Stimulated activated CD8-positive, alpha-beta memory T cell treated with anti-CD3 and anti-CD28 coated beads, Interleukin-15, amount 100 ng/mL, for 4 hours (primary cell): ENCODE measurements around the gene DDX19B.
"Not testable (repeated sequence)": the region's sequence is repeated elsewhere in the genome, so short reads cannot be mapped to it uniquely, and the experiment has no call there.

Experiments used
- DNase-seq, 2 donors: peaks; one replicate each; pipeline ENCODE4 v3.0.0-alpha.2; 2020; ENCODE audit warnings: low read depth in 2 of 2

DDX19B gene

GRCh38 chr16:70298988-70299938, at the start of gene DDX19B:
Gene DDX19B, plus strand, starts transcription at chr16:70299186. Its CDS starts 112 bp downstream, at chr16:70299298.
- DNase-seq, result peak; percentile 22 to 26

- not testable (repeated sequence) for DNase-seq
Measured at GRCh38 chr16:70249697-70250096, 49.3 kb upstream of the DDX19B start.

GRCh38 chr16:70250748-70251628, 48.0 kb upstream of the DDX19B start:
- DNase-seq, result peak in 1 of 2 donors; percentile 21

- peak; percentile 77 to 83 for DNase-seq
Measured at GRCh38 chr16:70251629-70252354, 47.2 kb upstream of the DDX19B start, which contains the start of gene EXOSC6. Gene EXOSC6, minus strand, starts transcription at chr16:70251940. Its CDS starts 40 bp downstream, at chr16:70251900.

GRCh38 chr16:70252355-70252988, 46.5 kb upstream of the DDX19B start:
- DNase-seq, result no peak

- DNase-seq, result no peak
Measured at GRCh38 chr16:70253291-70254106, 45.5 kb upstream of the DDX19B start.

- no peak for DNase-seq
Measured at GRCh38 chr16:70254180-70254964, 44.6 kb upstream of the DDX19B start.

- no peak for DNase-seq
Measured at GRCh38 chr16:70254965-70255286, 44.1 kb upstream of the DDX19B start.

- no peak for DNase-seq
Measured at GRCh38 chr16:70255574-70255973, 43.4 kb upstream of the DDX19B start.

GRCh38 chr16:70257391-70257790, 41.6 kb upstream of the DDX19B start:
- no peak for DNase-seq

- no peak for DNase-seq
Measured at GRCh38 chr16:70258065-70258464, 40.9 kb upstream of the DDX19B start.

- DNase-seq, result no peak
Measured at GRCh38 chr16:70258946-70259345, 40.0 kb upstream of the DDX19B start.

GRCh38 chr16:70259903-70260302, 39.1 kb upstream of the DDX19B start:
- DNase-seq, result not testable (repeated sequence)

- no peak for DNase-seq
Measured at GRCh38 chr16:70267516-70267915, 31.5 kb upstream of the DDX19B start.

GRCh38 chr16:70267922-70268321, 31.1 kb upstream of the DDX19B start:
- not testable (repeated sequence) for DNase-seq

GRCh38 chr16:70269471-70269870, 29.5 kb upstream of the DDX19B start:
- no peak for DNase-seq

- DNase-seq, result no peak
Measured at GRCh38 chr16:70270176-70270575, 28.8 kb upstream of the DDX19B start.

- DNase-seq, result no peak
Measured at GRCh38 chr16:70271696-70272095, 27.3 kb upstream of the DDX19B start.

GRCh38 chr16:70276392-70276791, 22.6 kb upstream of the DDX19B start:
- DNase-seq, result no peak
